CD4-positive, alpha-beta T cell (primary cell): ENCODE results near the gene BAZ1B. TPM values are rescaled to one million over a fixed set of nuclear protein-coding genes. Genes with fewer than 3 reads are reported as not detected.
A peak's percentile ranks its signal among the peaks of the same experiment; 100 is the strongest.
"Not testable (repeated sequence)": the region's sequence is repeated elsewhere in the genome, so short reads cannot be mapped to it uniquely, and the experiment has no call there.

Experiments used
- ATAC-seq: fragments of 200-7000 bp; cut with Tn5 transposase; one replicate; pipeline ENCODE4 v1.10.0; 2022; ENCODE audit warnings: mild to moderate bottlenecking; ENCODE audit not compliant: poor library complexity
- CTCF ChIA-PET: fragments of 350-600 bp; sonication (Branson Sonifier 250); formaldehyde crosslinking; loops from one replicate; lab custom pipeline; 2021; ENCODE audit warnings: antibody characterized with exemption, inconsistent platforms; lab: Charles Lee
- POLR2A ChIA-PET: fragments of 350-600 bp; sonication (Branson Sonifier 250); formaldehyde crosslinking; loops from one replicate; lab custom pipeline; 2021; ENCODE audit warnings: antibody characterized with exemption, inconsistent platforms; lab: Charles Lee
- DNase-seq, 14 experiments: peaks; one replicate each; pipeline ENCODE4 v3.0.0-alpha.2; 2013 to 2020; ENCODE audit warnings: mixed read lengths in 2 of 14
- H3K27ac ChIP-seq, 2 donors: one replicate each; pipeline versions ENCODE4 v1.5.1 to v1.7.0; 2013; ENCODE audit warnings: low read length in 2 of 2, low read depth in 1 of 2, mild to moderate bottlenecking in 1 of 2
- H3K27me3 ChIP-seq, 2 experiments: 1 replicate in 1 of 2; 2 replicates in 1 of 2; pipeline versions ENCODE4 v1.6.1 to v1.7.0; 2013; ENCODE audit warnings: low read length in 2 of 2, control low read depth in 1 of 2, mild to moderate bottlenecking in 1 of 2, moderate library complexity in 1 of 2; ENCODE audit not compliant: insufficient read depth in 2 of 2, control insufficient read depth in 1 of 2
- H3K36me3 ChIP-seq: one replicate; pipeline ENCODE4 v1.6.1; 2013; ENCODE audit warnings: low read length, control low read depth; ENCODE audit not compliant: insufficient read depth
- H3K4me1 ChIP-seq: one replicate; pipeline ENCODE4 v1.6.1; 2013; ENCODE audit warnings: low read length, control low read depth; ENCODE audit not compliant: insufficient read depth
- H3K4me3 ChIP-seq: one replicate; pipeline ENCODE4 v1.5.1; 2013; ENCODE audit warnings: mild to moderate bottlenecking, low read length, moderate library complexity
- H3K9me3 ChIP-seq, 2 experiments: 1 replicate in 1 of 2; 2 replicates in 1 of 2; pipeline versions ENCODE4 v1.6.1 to v1.7.0; 2013; ENCODE audit warnings: low read length in 2 of 2, mild to moderate bottlenecking in 2 of 2, control low read depth in 1 of 2, moderate library complexity in 1 of 2; ENCODE audit not compliant: control insufficient read depth in 1 of 2, insufficient read depth in 1 of 2
- H3K27ac Mint-ChIP-seq: one replicate; pipeline ENCODE4 v1.8.0; 2020; ENCODE audit warnings: mixed read lengths
- H3K27me3 Mint-ChIP-seq: one replicate; pipeline ENCODE4 v1.8.0; 2021; ENCODE audit warnings: mixed read lengths
- H3K36me3 Mint-ChIP-seq: one replicate; pipeline ENCODE4 v1.8.0; 2021; ENCODE audit warnings: low read depth, mixed read lengths
- H3K4me1 Mint-ChIP-seq: one replicate; pipeline ENCODE4 v1.8.0; 2021; ENCODE audit warnings: low read depth, mixed read lengths
- H3K4me3 Mint-ChIP-seq: one replicate; pipeline ENCODE4 v1.8.0; 2020; ENCODE audit warnings: mild to moderate bottlenecking, mixed read lengths
- H3K9me3 Mint-ChIP-seq: one replicate; pipeline ENCODE4 v1.8.0; 2020; ENCODE audit warnings: mixed read lengths
- CTCF ChIP-seq: fragments of 200-600 bp; IDR thresholded peaks from one replicate; pipeline ENCODE4 v1.8.0; 2022; ENCODE audit warnings: antibody characterized with exemption, mild to moderate bottlenecking
- intact Hi-C, 2 experiments: fragments of 100-400 bp; cut with DNase I in 1 of 2; cut with micrococcal nuclease in 1 of 2; formaldehyde crosslinking; loops; one replicate each; pipeline versions ENCODE4 v1.15.1 to v1.9.0; 2023 to 2025; cut with DNase I, micrococcal nuclease
- total RNA-seq, 174 experiments: library from RNA in 2 of 174; stranded (reverse) in 2 of 174; gene quantifications; one replicate each; pipeline ENCODE4 v1.2.3 and lab custom pipeline; 2021 to 2026

Gene BAZ1B
- total RNA-seq, 2 experiments from 2014 or later: 32.8 to 35.5 TPM

GRCh38 chr7:73556208-73557107 lies 34.4 kb upstream of the BAZ1B start:
- no peak for TF ChIP-seq CTCF
- intact Hi-C loops: loop anchor here (1.0 to 10.0 kb wide), 5 partner anchors 22 to 618 kb away; partner anchors contain the start of genes BAZ1B (in 2 of the 2), TBL2 (in 2 of the 2) and EIF4H (in 1 of the 2)

GRCh38 chr7:73555411-73555982 lies 33.4 kb upstream of the BAZ1B start:
- H3K4me3 ChIP-seq: no peak overlapping the region
- DNase-seq: peak in 1 of 14 experiments; percentile 16
- H3K9me3 Mint-ChIP-seq: no peaks in the 10 kb centered on the region
- H3K27ac Mint-ChIP-seq: peak overlapping the region; percentile 96
- no peak for ATAC-seq
- H3K36me3 Mint-ChIP-seq: peaks cover 50% of the 10 kb centered on the region
- peaks cover 37% of the 10 kb centered on the region for H3K4me1 ChIP-seq
- H3K27ac ChIP-seq: no peak overlapping the region
- H3K27me3 Mint-ChIP-seq: no peaks in the 10 kb centered on the region
- H3K4me3 Mint-ChIP-seq: peak overlapping the region; percentile 96
- intact Hi-C loops: loop anchor here in 1 of 2 experiments (10.0 kb wide), 1 partner anchor 619 kb away; the partner anchor contains the start of gene EIF4H
- ChIA-PET CTCF (interaction anchor here (1.1 kb wide), 1 partner anchor 36 kb away, joined by 4 read pairs; no protein-coding TSS in a partner anchor), POLR2A (interaction anchor here (0.8 to 4.5 kb wide), 4 partner anchors 10 to 34 kb away, joined by 3 to 80 read pairs (median 8); partner anchors contain the start of genes BAZ1B and TBL2)
- no peaks in the 10 kb centered on the region for H3K27me3 ChIP-seq
- peaks cover 38% of the 10 kb centered on the region for H3K36me3 ChIP-seq
- H3K9me3 ChIP-seq: no peaks in the 10 kb centered on the region
- peaks cover 41% of the 10 kb centered on the region for H3K4me1 Mint-ChIP-seq
- TF ChIP-seq CTCF: no peak

More at GRCh38 chr7:73556208-73557107, 34.4 kb upstream of the BAZ1B start:
- no peaks in the 10 kb centered on the region for H3K9me3 Mint-ChIP-seq
- Histone ChIP-seq H3K9me3 (no peaks in the 10 kb centered on the region), H3K4me1 (peaks cover 35% of the 10 kb centered on the region), H3K4me3 (peak overlapping the region; percentile 96), H3K27ac (peak overlapping the region; percentile 82 to 98), H3K27me3 (no peaks in the 10 kb centered on the region), H3K36me3 (peaks cover 31% of the 10 kb centered on the region)
- peak overlapping the region; percentile 96 for H3K4me3 Mint-ChIP-seq
- ATAC-seq (no peak), DNase-seq (no peak)
- CTCF ChIA-PET: no interaction called here
- peaks cover 41% of the 10 kb centered on the region for H3K4me1 Mint-ChIP-seq
- POLR2A ChIA-PET: interaction anchor here (0.6 to 4.5 kb wide), 15 partner anchors 9 to 182 kb away, joined by 3 to 80 read pairs (median 6); partner anchors contain the start of genes ABHD11, BAZ1B, STX1A and TBL2
- no peaks in the 10 kb centered on the region for H3K27me3 Mint-ChIP-seq
- H3K27ac Mint-ChIP-seq: peak overlapping the region; percentile 96
- H3K36me3 Mint-ChIP-seq: peaks cover 42% of the 10 kb centered on the region

GRCh38 chr7:73550093-73550492 lies 28.0 kb upstream of the BAZ1B start:
- H3K27me3 ChIP-seq, DNase-seq, CTCF ChIA-PET, H3K4me3 Mint-ChIP-seq, H3K27ac Mint-ChIP-seq, H3K27ac ChIP-seq, H3K27me3 Mint-ChIP-seq, H3K9me3 ChIP-seq, H3K4me3 ChIP-seq, ATAC-seq, H3K9me3 Mint-ChIP-seq: not testable (repeated sequence)
- Mint-ChIP-seq H3K4me1 (peaks cover 45% of the 10 kb centered on the region), H3K36me3 (peaks cover 75% of the 10 kb centered on the region)
- Histone ChIP-seq H3K36me3 (peaks cover 58% of the 10 kb centered on the region), H3K4me1 (peaks cover 29% of the 10 kb centered on the region)
- intact Hi-C loops: loop anchor here in 1 of 2 experiments (10.0 kb wide), 1 partner anchor 625 kb away; the partner anchor contains the start of gene EIF4H
- POLR2A ChIA-PET: interaction anchor here (0.7 to 1.0 kb wide), 2 partner anchors 27 to 29 kb away, joined by 3 to 5 read pairs; no protein-coding TSS in a partner anchor
